ENCODE measurements around the gene RANBP2. TPM values are rescaled to one million over a fixed set of nuclear protein-coding genes. Genes with fewer than 3 reads are reported as not detected.

The RANBP2 gene
- total and polyA plus RNA-seq, 10 of the 15 experiments (the other 5 are each of a cell fraction or from before 2014, with no cell fraction given) = 9.0 to 81.7 (median 28.3) TPM

- TF ChIP-seq SMAD5 (IDR thresholded peaks at IDR 0.05; ENCODE audit: low read depth) = peak; percentile 90
- TF ChIP-seq E4F1 (IDR thresholded peaks at IDR 0.05; ENCODE audit: borderline replicate concordance, partially characterized antibody) = no peak
- TF ChIP-seq SIN3A (IDR thresholded peaks at IDR 0.05; ENCODE audit: low read depth, low read length) = peak; percentile 77
- peak; percentile 79 for TF ChIP-seq LARP7 (IDR thresholded peaks at IDR 0.05)
- peak; percentile 69; the same call in 1 of the 2 replicates for TF ChIP-seq RELB (IDR thresholded peaks at IDR 0.05; ENCODE audit: low read depth)
- peak; percentile 79 for TF ChIP-seq HCFC1 (IDR thresholded peaks at IDR 0.05; ENCODE audit: low read length)
- peak; percentile 100 for TF ChIP-seq CREM (IDR thresholded peaks at IDR 0.05; ENCODE audit: low read depth)
- TF ChIP-seq FOXM1 (IDR thresholded peaks at IDR 0.05; ENCODE audit: low read depth, low read length) = no peak
- no peak for TF ChIP-seq NR2C2 (IDR thresholded peaks at IDR 0.05; ENCODE audit: borderline replicate concordance, control insufficient read depth, insufficient read length, low read depth)
- no peak for TF ChIP-seq HDAC6 (IDR thresholded peaks at IDR 0.05; ENCODE audit: unreplicated experiment)
- no peak for TF ChIP-seq RBBP5 (conservative IDR thresholded peaks at IDR 0.05)
- TF ChIP-seq IRF5 (IDR thresholded peaks at IDR 0.05; ENCODE audit: borderline replicate concordance) = no peak
- TF ChIP-seq TBL1XR1 (IDR thresholded peaks at IDR 0.05; ENCODE audit: low read depth, low read length) = no peak
- TF ChIP-seq TCF7 (IDR thresholded peaks at IDR 0.05; ENCODE audit: borderline replicate concordance) = no peak
- no peak for TF ChIP-seq FOS (IDR thresholded peaks at IDR 0.05; ENCODE audit: borderline replicate concordance, extremely low read depth, insufficient read length)
- TF ChIP-seq ZNF622 (IDR thresholded peaks at IDR 0.05) = no peak
- no peak for TF ChIP-seq BRCA1 (IDR thresholded peaks at IDR 0.05; ENCODE audit: low read depth, low read length)
- TF ChIP-seq NFXL1 (IDR thresholded peaks at IDR 0.05; ENCODE audit: borderline replicate concordance) = no peak
- peak; percentile 99 for TF ChIP-seq MAX (IDR thresholded peaks at IDR 0.05; ENCODE audit: low read depth, low read length)
- no peak for TF ChIP-seq IRF3 (IDR thresholded peaks at IDR 0.05)
- 0 out of 2 replicates have a peak, but pooled peaks have one; percentile 36 for TF ChIP-seq ATF3 (IDR thresholded peaks at IDR 0.05; ENCODE audit: borderline replicate concordance, extremely low read depth, low read depth, low read length)
- TF ChIP-seq CBX5 (IDR thresholded peaks at IDR 0.05; ENCODE audit: low read depth) = 0 out of 2 replicates have a peak, but pooled peaks have one; percentile 71
- TF ChIP-seq ASH2L (IDR thresholded peaks at IDR 0.05; ENCODE audit: borderline replicate concordance, low read depth) = no peak
- TF ChIP-seq STAT3 (IDR thresholded peaks at IDR 0.05; ENCODE audit: low read depth, low read length) = no peak
These were observed at the start of gene RANBP2 (continued) for GRCh38 chr2:108719149-108720044.

All from GM12878 (cell line).